Hepatocyte (in vitro differentiated cells): Measurements from ENCODE around the gene ADAMTS15.

Experiments
- EZH2 ChIP-seq: fragments of 200-600 bp; sonication (generic); IDR thresholded peaks from 2 replicates; pipeline ENCODE4 v1.6.1; 2016; ENCODE audit warnings: antibody characterized with exemption, mild to moderate bottlenecking, borderline replicate concordance
- EZH2phosphoT487 ChIP-seq: fragments of 200-600 bp; sonication (generic); IDR thresholded peaks from one replicate; pipeline ENCODE4 v1.6.1; 2018; ENCODE audit warnings: antibody characterized with exemption, mild to moderate bottlenecking, low read depth, moderate library complexity; ENCODE audit not compliant: unreplicated experiment, severe bottlenecking
- TF ChIP-seq, protein P1 (sequence below): fragments of 200-600 bp; sonication (generic); IDR thresholded peaks from 2 replicates; pipeline ENCODE4 v1.5.1; 2016; ENCODE audit warnings: antibody characterized with exemption, mild to moderate bottlenecking; ENCODE audit not compliant: poor library complexity

DNA sequence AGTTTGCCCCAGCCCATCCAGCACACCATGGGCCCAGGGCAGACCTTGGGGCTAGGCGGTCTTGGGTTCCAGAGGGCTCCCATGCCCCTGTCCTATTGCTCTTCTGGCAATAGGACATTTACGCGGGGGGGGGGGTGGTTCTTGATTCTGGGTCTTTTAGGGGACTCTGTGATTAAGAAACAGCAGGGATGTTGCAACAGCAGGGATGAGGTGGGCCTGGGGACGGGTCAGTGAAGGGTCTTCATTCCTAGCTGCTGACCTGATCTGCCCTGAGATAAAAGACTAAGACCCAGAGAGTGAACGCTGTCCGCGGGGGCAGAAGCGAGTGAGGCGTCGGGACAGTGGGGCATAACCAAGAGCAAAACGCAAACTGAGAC is 418 bp upstream of the ADAMTS15 start:
- TF ChIP-seq EZH2 (no peak), EZH2phosphoT487 (no peak)
- TF ChIP-seq, protein P1, sequence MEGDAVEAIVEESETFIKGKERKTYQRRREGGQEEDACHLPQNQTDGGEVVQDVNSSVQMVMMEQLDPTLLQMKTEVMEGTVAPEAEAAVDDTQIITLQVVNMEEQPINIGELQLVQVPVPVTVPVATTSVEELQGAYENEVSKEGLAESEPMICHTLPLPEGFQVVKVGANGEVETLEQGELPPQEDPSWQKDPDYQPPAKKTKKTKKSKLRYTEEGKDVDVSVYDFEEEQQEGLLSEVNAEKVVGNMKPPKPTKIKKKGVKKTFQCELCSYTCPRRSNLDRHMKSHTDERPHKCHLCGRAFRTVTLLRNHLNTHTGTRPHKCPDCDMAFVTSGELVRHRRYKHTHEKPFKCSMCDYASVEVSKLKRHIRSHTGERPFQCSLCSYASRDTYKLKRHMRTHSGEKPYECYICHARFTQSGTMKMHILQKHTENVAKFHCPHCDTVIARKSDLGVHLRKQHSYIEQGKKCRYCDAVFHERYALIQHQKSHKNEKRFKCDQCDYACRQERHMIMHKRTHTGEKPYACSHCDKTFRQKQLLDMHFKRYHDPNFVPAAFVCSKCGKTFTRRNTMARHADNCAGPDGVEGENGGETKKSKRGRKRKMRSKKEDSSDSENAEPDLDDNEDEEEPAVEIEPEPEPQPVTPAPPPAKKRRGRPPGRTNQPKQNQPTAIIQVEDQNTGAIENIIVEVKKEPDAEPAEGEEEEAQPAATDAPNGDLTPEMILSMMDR: no peak
